T-helper 2 cell treated with Interferon-gamma antibody and Interleukin-4, amounts not matched to agents 5 μg/mL and 100 μg/mL, for 36 hours (primary cell): Measurements from ENCODE around the gene CFAP157.

Experiments used
- DNase-seq: peaks from one replicate; pipeline ENCODE4 v3.0.0; 2021; ENCODE audit warnings: low spot score
- H3K27ac Mint-ChIP-seq: one replicate; pipeline ENCODE4 v1.8.0; 2021; ENCODE audit warnings: mild to moderate bottlenecking, mixed read lengths
- H3K27me3 Mint-ChIP-seq: one replicate; pipeline ENCODE4 v1.8.0; 2021; ENCODE audit warnings: low read depth, mixed read lengths
- H3K36me3 Mint-ChIP-seq: one replicate; pipeline ENCODE4 v1.8.0; 2021; ENCODE audit warnings: low read depth, mixed read lengths
- H3K4me1 Mint-ChIP-seq: one replicate; pipeline ENCODE4 v1.8.0; 2021; ENCODE audit warnings: low read depth, mixed read lengths
- H3K4me3 Mint-ChIP-seq: one replicate; pipeline ENCODE4 v1.8.0; 2022; ENCODE audit warnings: mild to moderate bottlenecking, moderate library complexity, mixed read lengths
- H3K9me3 Mint-ChIP-seq: one replicate; pipeline ENCODE4 v1.8.0; 2021; ENCODE audit warnings: mixed read lengths

Gene CFAP157

DNA sequence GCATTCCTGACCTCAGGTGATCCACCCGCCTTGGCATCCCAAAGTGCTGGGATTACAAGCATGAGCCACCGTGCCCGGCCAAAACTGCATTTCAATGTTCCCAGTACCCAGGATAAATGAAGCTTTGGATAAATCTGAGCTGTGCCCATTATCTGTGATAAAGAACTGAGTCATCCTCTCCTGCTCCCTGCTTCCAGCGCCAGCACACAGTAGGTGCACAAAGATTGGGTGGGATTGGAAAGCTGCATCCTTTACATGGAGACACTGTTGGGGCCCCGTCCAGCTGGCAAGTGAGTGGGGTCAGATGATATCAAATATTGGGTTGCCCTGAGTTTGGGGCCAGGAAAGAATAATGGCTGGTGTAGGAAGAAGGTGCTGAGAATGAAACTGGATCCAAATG lies 54.3 kb downstream of the CFAP157 start:
- H3K27me3 Mint-ChIP-seq = no peaks in the 10 kb centered on the region
- H3K4me3 Mint-ChIP-seq = no peak overlapping the region
- no peaks in the 10 kb centered on the region for H3K9me3 Mint-ChIP-seq
- peaks cover 14% of the 10 kb centered on the region for H3K4me1 Mint-ChIP-seq
- H3K27ac Mint-ChIP-seq = peak overlapping the region; percentile 49
- DNase-seq = no peak
- peaks cover 55% of the 10 kb centered on the region for H3K36me3 Mint-ChIP-seq

DNA sequence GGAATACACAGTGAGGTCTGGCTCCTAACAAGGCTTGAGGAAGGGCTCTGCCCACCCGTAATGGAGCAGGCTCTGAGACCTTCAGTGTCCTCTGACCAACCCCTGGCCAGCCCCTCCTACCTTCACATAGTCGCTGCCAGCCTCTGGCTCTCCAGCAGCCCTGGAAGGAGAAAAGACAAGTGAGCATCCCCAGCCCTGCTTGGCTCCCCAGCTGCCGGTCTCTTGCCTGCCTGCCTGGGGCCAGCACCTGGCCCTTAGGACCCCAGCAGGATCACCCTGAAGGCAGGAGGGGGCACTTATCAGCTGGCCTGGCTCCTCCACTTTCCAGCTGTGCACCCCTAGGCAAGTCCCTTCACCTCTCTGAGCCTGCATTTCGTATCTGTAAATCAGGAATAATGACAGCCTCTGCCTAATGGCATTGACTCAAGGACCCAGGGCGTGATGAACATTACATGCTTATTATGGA lies 54.7 kb downstream of the CFAP157 start:
- Mint-ChIP-seq H3K27ac (no peak overlapping the region), H3K27me3 (no peaks in the 10 kb centered on the region), H3K4me3 (no peak overlapping the region), H3K4me1 (peaks cover 19% of the 10 kb centered on the region), H3K9me3 (no peaks in the 10 kb centered on the region), H3K36me3 (peaks cover 60% of the 10 kb centered on the region)
- no peak for DNase-seq

GRCh38 chr9:127762111-127762676 lies 55.4 kb downstream of the CFAP157 start:
- DNase-seq = no peak
- Mint-ChIP-seq H3K9me3 (no peaks in the 10 kb centered on the region), H3K36me3 (peaks cover 61% of the 10 kb centered on the region), H3K27me3 (no peaks in the 10 kb centered on the region), H3K4me3 (no peak overlapping the region), H3K4me1 (peaks cover 22% of the 10 kb centered on the region), H3K27ac (peak overlapping the region; percentile 27)

- Mint-ChIP-seq H3K9me3 (no peaks in the 10 kb centered on the region), H3K36me3 (peaks cover 66% of the 10 kb centered on the region), H3K27ac (peak overlapping the region; percentile 16), H3K27me3 (no peaks in the 10 kb centered on the region), H3K4me3 (no peak overlapping the region), H3K4me1 (peaks cover 33% of the 10 kb centered on the region)
- no peak for DNase-seq
These were observed 57.2 kb downstream of the CFAP157 start for GRCh38 chr9:127763918-127764384.

- no peak overlapping the region for H3K4me3 Mint-ChIP-seq
- peak overlapping the region; percentile 65 for H3K27ac Mint-ChIP-seq
- H3K9me3 Mint-ChIP-seq = no peaks in the 10 kb centered on the region
- peaks cover 79% of the 10 kb centered on the region for H3K36me3 Mint-ChIP-seq
- DNase-seq = no peak
- no peaks in the 10 kb centered on the region for H3K27me3 Mint-ChIP-seq
- peaks cover 40% of the 10 kb centered on the region for H3K4me1 Mint-ChIP-seq
These were observed 58.6 kb downstream of the CFAP157 start for GRCh38 chr9:127765418-127765817.
